H9 (cell line): ENCODE results near the gene LRMDA. TPM values are rescaled to one million over a fixed set of nuclear protein-coding genes. Genes with fewer than 3 reads are reported as not detected.
A peak's percentile ranks its signal among the peaks of the same experiment; 100 is the strongest.

ENCODE experiments used
- DNase-seq: peaks from one replicate; pipeline ENCODE4 v3.0.0-alpha.2; 2017
- H2AFZ ChIP-seq: one replicate; pipeline ENCODE4 v1.6.1; 2013; ENCODE audit warnings: mild to moderate bottlenecking, low read length, control low read depth, moderate library complexity
- H2AK5ac ChIP-seq: 2 replicates; pipeline ENCODE4 v1.6.1; 2013; ENCODE audit warnings: low read length, control low read depth, mixed read lengths; ENCODE audit not compliant: insufficient read length
- H2BK120ac ChIP-seq: one replicate; pipeline ENCODE4 v1.6.1; 2013; ENCODE audit warnings: low read depth, mild to moderate bottlenecking, low read length, control low read depth, inconsistent platforms; ENCODE audit not compliant: poor library complexity, severe bottlenecking
- H2BK12ac ChIP-seq: 2 replicates; pipeline ENCODE4 v1.6.1; 2013; ENCODE audit warnings: low read length, control low read depth, mixed read lengths, low read depth; ENCODE audit not compliant: insufficient read length
- H2BK15ac ChIP-seq: 2 replicates; pipeline ENCODE4 v1.6.1; 2013; ENCODE audit warnings: low read depth, low read length, control low read depth
- H2BK20ac ChIP-seq: one replicate; pipeline ENCODE4 v1.6.1; 2013; ENCODE audit warnings: low read depth, mild to moderate bottlenecking, low read length, control low read depth, inconsistent platforms; ENCODE audit not compliant: poor library complexity, severe bottlenecking
- H2BK5ac ChIP-seq: 2 replicates; pipeline ENCODE4 v1.6.1; 2013; ENCODE audit warnings: low read length, control low read depth, mixed read lengths; ENCODE audit not compliant: insufficient read length
- H3K14ac ChIP-seq: 2 replicates; pipeline ENCODE4 v1.6.1; 2013; ENCODE audit warnings: low read length, control low read depth; ENCODE audit not compliant: insufficient read depth
- H3K18ac ChIP-seq: 2 replicates; pipeline ENCODE4 v1.6.1; 2013; ENCODE audit warnings: low read depth, mild to moderate bottlenecking, mixed read lengths, low read length, control low read depth; ENCODE audit not compliant: insufficient read length
- H3K23ac ChIP-seq: 2 replicates; pipeline ENCODE4 v1.6.1; 2013; ENCODE audit warnings: low read length, control low read depth, mixed read lengths, low read depth; ENCODE audit not compliant: insufficient read length
- H3K23me2 ChIP-seq: 2 replicates; pipeline ENCODE4 v1.6.1; 2013; ENCODE audit warnings: low read depth, mild to moderate bottlenecking, mixed read lengths, low read length, control low read depth; ENCODE audit not compliant: insufficient read length, poor library complexity, severe bottlenecking
- H3K27ac ChIP-seq: 2 replicates; pipeline ENCODE4 v1.5.1; 2013; ENCODE audit warnings: low read length, control low read depth, mixed read lengths, low read depth; ENCODE audit not compliant: insufficient read length
- H3K27me3 ChIP-seq: 2 replicates; pipeline ENCODE4 v1.6.1; 2013; ENCODE audit warnings: low read length, control low read depth, inconsistent platforms; ENCODE audit not compliant: insufficient read depth
- H3K4ac ChIP-seq: 2 replicates; pipeline ENCODE4 v1.6.1; 2013; ENCODE audit warnings: low read depth, mild to moderate bottlenecking, control low read depth, inconsistent platforms, low read length, moderate library complexity
- H3K4me1 ChIP-seq: 2 replicates; pipeline ENCODE4 v1.6.1; 2013; ENCODE audit warnings: low read length, control low read depth, inconsistent platforms; ENCODE audit not compliant: insufficient read depth
- H3K4me2 ChIP-seq: 2 replicates; pipeline ENCODE4 v1.6.1; 2013; ENCODE audit warnings: low read length, control low read depth, mixed read lengths; ENCODE audit not compliant: insufficient read length, insufficient read depth
- H3K56ac ChIP-seq: 2 replicates; pipeline ENCODE4 v1.6.1; 2013; ENCODE audit warnings: low read depth, mild to moderate bottlenecking, mixed read lengths, low read length, control low read depth; ENCODE audit not compliant: insufficient read length
- H3K79me1 ChIP-seq: 2 replicates; pipeline ENCODE4 v1.6.1; 2013; ENCODE audit warnings: low read depth, mild to moderate bottlenecking, moderate library complexity, low read length, control low read depth, inconsistent platforms; ENCODE audit not compliant: insufficient read depth, poor library complexity, severe bottlenecking
- H3K79me2 ChIP-seq: 2 replicates; pipeline ENCODE4 v1.6.1; 2013; ENCODE audit warnings: low read length, control low read depth, inconsistent platforms; ENCODE audit not compliant: insufficient read depth
- H3K9ac ChIP-seq: 2 replicates; pipeline ENCODE4 v1.6.1; 2013; ENCODE audit warnings: low read length, control low read depth, mixed read lengths; ENCODE audit not compliant: insufficient read length; ENCODE audit errors: extremely low read depth
- H3K9me3 ChIP-seq: one replicate; pipeline ENCODE4 v1.6.1; 2013; ENCODE audit warnings: low read depth, low read length, inconsistent platforms; ENCODE audit not compliant: control insufficient read depth
- H3T11ph ChIP-seq: one replicate; pipeline ENCODE4 v1.6.1; 2013; ENCODE audit warnings: mild to moderate bottlenecking, low read length, control low read depth, inconsistent platforms
- H4K20me1 ChIP-seq: one replicate; pipeline ENCODE4 v1.6.1; 2013; ENCODE audit not compliant: control insufficient read depth, insufficient read length, insufficient read depth
- H4K5ac ChIP-seq: 2 replicates; pipeline ENCODE4 v1.6.1; 2013; ENCODE audit warnings: low read depth, mild to moderate bottlenecking, mixed read lengths, low read length, control low read depth; ENCODE audit not compliant: insufficient read length
- H4K8ac ChIP-seq: replicated peaks from 2 replicates; pipeline ENCODE4 v1.6.1; 2013; ENCODE audit warnings: low read length, control low read depth, mixed read lengths, low read depth; ENCODE audit not compliant: insufficient read length
- H4K91ac ChIP-seq: 2 replicates; pipeline ENCODE4 v1.6.1; 2013; ENCODE audit warnings: low read depth, mild to moderate bottlenecking, moderate library complexity, mixed read lengths, low read length, control low read depth; ENCODE audit not compliant: insufficient read length
- H3K27ac Mint-ChIP-seq, 3 experiments: 2 replicates in 2 of 3; 3 replicates in 1 of 3; pipeline ENCODE4 v1.8.0; 2020 to 2021; ENCODE audit warnings: mixed read lengths in 3 of 3, mild to moderate bottlenecking in 1 of 3, moderate library complexity in 1 of 3
- H3K27me3 Mint-ChIP-seq: 2 replicates; pipeline ENCODE4 v1.8.0; 2021; ENCODE audit warnings: low read depth, mild to moderate bottlenecking, moderate library complexity, mixed read lengths
- H3K36me3 Mint-ChIP-seq, 3 experiments: 2 replicates in 2 of 3; 3 replicates in 1 of 3; pipeline ENCODE4 v1.8.0; 2020 to 2021; ENCODE audit warnings: low read depth in 3 of 3, mixed read lengths in 3 of 3; ENCODE audit not compliant: insufficient read depth in 1 of 3
- H3K4me1 Mint-ChIP-seq, 2 experiments: 2 replicates each; pipeline ENCODE4 v1.8.0; 2020; ENCODE audit warnings: mixed read lengths in 2 of 2
- H3K4me3 Mint-ChIP-seq, 2 experiments: 2 replicates in 1 of 2; 3 replicates in 1 of 2; pipeline ENCODE4 v1.8.0; 2020 to 2021; ENCODE audit warnings: mild to moderate bottlenecking in 2 of 2, mixed read lengths in 2 of 2, moderate library complexity in 1 of 2
- H3K9me3 Mint-ChIP-seq, 2 experiments: 2 replicates in 1 of 2; 3 replicates in 1 of 2; pipeline ENCODE4 v1.8.0; 2020; ENCODE audit warnings: mild to moderate bottlenecking in 2 of 2, mixed read lengths in 2 of 2, moderate library complexity in 1 of 2
- WGBS: extraction: QIAGEN DNeasy Blood & Tissue Kit; methylation state at CpG from one replicate; pipeline ENCODE4 v1.1.7; 2013; ENCODE audit warnings: missing lambda C conversion rate, low lambda C conversion rate, mixed read lengths; ENCODE audit not compliant: insufficient read length; ENCODE audit errors: extremely low coverage; 5-methylcytosine and 5-hydroxymethylcytosine counted together
- total RNA-seq: library from RNA; stranded (reverse); gene quantifications from 2 replicates; pipeline ENCODE4 v1.2.1, GENCODE V29; 2021
- TF ChIP-seq, protein P1 (sequence below): fragments of 200-600 bp; sonication (generic); conservative IDR thresholded peaks from 3 replicates; pipeline ENCODE4 v1.8.0; 2021; ENCODE audit warnings: antibody characterized with exemption, mild to moderate bottlenecking

The LRMDA gene
- total RNA-seq, 1 experiment from 2014 or later: 1.8 TPM

DNA sequence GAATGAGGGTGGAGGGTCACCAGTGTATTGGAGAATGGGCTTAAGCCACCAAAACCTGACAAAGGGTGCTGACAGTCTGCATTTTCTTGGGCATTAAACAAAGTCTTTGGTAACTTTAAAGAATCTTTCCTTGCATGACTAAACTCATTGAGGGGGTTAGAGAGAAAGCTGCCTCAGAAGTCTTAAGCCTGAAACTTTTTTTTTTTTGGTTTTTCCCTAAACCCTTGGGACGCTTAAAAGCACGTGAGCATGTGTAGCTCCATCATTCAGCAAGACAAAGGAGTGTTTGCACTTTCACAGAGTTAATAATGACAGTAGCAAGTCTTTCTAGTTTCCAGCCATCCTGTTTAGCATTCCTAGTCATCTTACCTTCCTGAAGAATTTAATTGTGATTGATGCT lies 110.7 kb downstream of the LRMDA start:
- H3K36me3 Mint-ChIP-seq: no peaks in the 10 kb centered on the region

More for the DNA sequence above, 110.7 kb downstream of the LRMDA start:
- Histone ChIP-seq H2BK5ac (no peak overlapping the region), H2AFZ (no peak overlapping the region), H4K20me1 (no peaks in the 10 kb centered on the region), H2BK20ac (no peak overlapping the region), H2BK15ac (no peak overlapping the region), H3K9ac (no peak overlapping the region), H3K4me2 (no peak overlapping the region), H3K9me3 (no peaks in the 10 kb centered on the region), H3K79me1 (no peaks in the 10 kb centered on the region), H3T11ph (no peak overlapping the region), H3K4me1 (peaks cover 3% of the 10 kb centered on the region; the same call in 1 of the 2 replicates), H3K27me3 (no peaks in the 10 kb centered on the region), H3K23me2 (no peaks in the 10 kb centered on the region), H3K14ac (no peak overlapping the region), H3K27ac (no peak overlapping the region), H3K56ac (no peak overlapping the region), H3K18ac (no peak overlapping the region), H2BK120ac (no peak overlapping the region), H3K79me2 (no peaks in the 10 kb centered on the region), H4K8ac (no peak overlapping the region), H3K23ac (no peak overlapping the region), H4K91ac (no peak overlapping the region), H2AK5ac (no peak overlapping the region), H2BK12ac (no peak overlapping the region), H3K4ac (no peak overlapping the region), H4K5ac (no peak overlapping the region)
- Mint-ChIP-seq H3K9me3 (no peaks in the 10 kb centered on the region; a peak in 1 of 5 replicates), H3K27ac (peak overlapping the region in 1 of 3 experiments; percentile 65; a peak in 2 of 7 replicates), H3K4me1 (peaks cover 48 to 56% of the 10 kb centered on the region in 2 experiments), H3K4me3 (no peak overlapping the region), H3K27me3 (peaks cover 11% of the 10 kb centered on the region)
- WGBS: no CpG with 5 or more reads among the region's 2 CpGs
- DNase-seq: no peak
- TF ChIP-seq, protein P1, sequence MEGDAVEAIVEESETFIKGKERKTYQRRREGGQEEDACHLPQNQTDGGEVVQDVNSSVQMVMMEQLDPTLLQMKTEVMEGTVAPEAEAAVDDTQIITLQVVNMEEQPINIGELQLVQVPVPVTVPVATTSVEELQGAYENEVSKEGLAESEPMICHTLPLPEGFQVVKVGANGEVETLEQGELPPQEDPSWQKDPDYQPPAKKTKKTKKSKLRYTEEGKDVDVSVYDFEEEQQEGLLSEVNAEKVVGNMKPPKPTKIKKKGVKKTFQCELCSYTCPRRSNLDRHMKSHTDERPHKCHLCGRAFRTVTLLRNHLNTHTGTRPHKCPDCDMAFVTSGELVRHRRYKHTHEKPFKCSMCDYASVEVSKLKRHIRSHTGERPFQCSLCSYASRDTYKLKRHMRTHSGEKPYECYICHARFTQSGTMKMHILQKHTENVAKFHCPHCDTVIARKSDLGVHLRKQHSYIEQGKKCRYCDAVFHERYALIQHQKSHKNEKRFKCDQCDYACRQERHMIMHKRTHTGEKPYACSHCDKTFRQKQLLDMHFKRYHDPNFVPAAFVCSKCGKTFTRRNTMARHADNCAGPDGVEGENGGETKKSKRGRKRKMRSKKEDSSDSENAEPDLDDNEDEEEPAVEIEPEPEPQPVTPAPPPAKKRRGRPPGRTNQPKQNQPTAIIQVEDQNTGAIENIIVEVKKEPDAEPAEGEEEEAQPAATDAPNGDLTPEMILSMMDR: no peak
